ENCODE data around the gene HFE. TPM values are rescaled to one million over a fixed set of nuclear protein-coding genes. Genes with fewer than 3 reads are reported as not detected.

The HFE gene, protein sequence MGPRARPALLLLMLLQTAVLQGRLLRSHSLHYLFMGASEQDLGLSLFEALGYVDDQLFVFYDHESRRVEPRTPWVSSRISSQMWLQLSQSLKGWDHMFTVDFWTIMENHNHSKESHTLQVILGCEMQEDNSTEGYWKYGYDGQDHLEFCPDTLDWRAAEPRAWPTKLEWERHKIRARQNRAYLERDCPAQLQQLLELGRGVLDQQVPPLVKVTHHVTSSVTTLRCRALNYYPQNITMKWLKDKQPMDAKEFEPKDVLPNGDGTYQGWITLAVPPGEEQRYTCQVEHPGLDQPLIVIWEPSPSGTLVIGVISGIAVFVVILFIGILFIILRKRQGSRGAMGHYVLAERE
- 10 to 100 TPM in 5 of 6 experiments, 1 to 10 TPM in 1; 8.9 to 20.7 (median 15.8) TPM for total RNA-seq
- long read RNA-seq, result 0 reads

GRCh38 chr6:26087284-26088115 is at the start of gene HFE:
TSS of gene HFE (plus strand) at chr6:26087429. CDS start at chr6:26087441, 12 bp downstream.
- intact Hi-C loops (cut with DNase I), result no loop called here
- TF ChIP-seq POLR2A (IDR thresholded peaks at IDR 0.05) (peak; percentile 40), CTCF (IDR thresholded peaks at IDR 0.05) (peak in 1 of 4 donors; percentile 9)
- 0% methylated on average over 27 of the region's 41 CpGs for WGBS (ENCODE audit: insufficient coverage, low coverage, low lambda C conversion rate, missing lambda C conversion rate)

DNA sequence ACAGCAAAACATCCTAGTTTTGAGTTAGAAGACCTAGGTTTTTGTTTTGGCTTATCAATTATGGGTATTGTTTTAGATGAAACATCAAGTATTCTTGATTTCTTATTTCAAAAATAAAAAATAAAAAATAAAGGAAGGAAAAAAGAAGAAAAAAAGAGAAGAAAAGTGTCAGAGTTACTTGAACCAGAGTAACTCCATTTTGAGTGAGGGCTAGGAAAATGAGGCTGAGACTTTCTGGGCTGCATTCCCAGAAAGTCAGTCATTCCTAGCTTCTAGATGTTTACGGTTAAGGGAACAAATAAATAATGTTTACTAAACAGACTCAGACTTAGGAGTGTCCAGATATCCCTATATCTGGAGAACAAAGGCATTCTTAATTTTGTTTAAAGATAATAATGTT is 45.3 kb upstream of the HFE start:
- no peak overlapping the region for H3K27ac ChIP-seq
- H3K27me3 ChIP-seq, result no peaks in the 10 kb centered on the region
- DNase-seq (no peak), ATAC-seq (no peak)
- H3K36me3 ChIP-seq, result no peaks in the 10 kb centered on the region
- intact Hi-C loops (cut with DNase I), result no loop called here
- H3K9me3 ChIP-seq, result no peaks in the 10 kb centered on the region
- no peak for TF ChIP-seq CTCF (IDR thresholded peaks at IDR 0.05)
- TF ChIP-seq POLR2A (IDR thresholded peaks at IDR 0.05), result no peak
- peaks cover 0 to 11% (median 0%) of the 10 kb centered on the region in 4 donors for H3K4me1 ChIP-seq
- H3K4me3 ChIP-seq, result no peak overlapping the region
- 75% methylated on average over 1 of the region's 1 CpG for WGBS (ENCODE audit: insufficient coverage, low coverage, low lambda C conversion rate, missing lambda C conversion rate)

More at GRCh38 chr6:26087284-26088115, at the start of gene HFE:
- Histone ChIP-seq H3K9me3 (no peaks in the 10 kb centered on the region), H3K27me3 (no peaks in the 10 kb centered on the region), H3K4me1 (peaks cover 0 to 11% (median 8%) of the 10 kb centered on the region in 4 donors), H3K4me3 (peak within 1 kb of the TSS; percentile 44 to 82 (median 82)), H3K27ac (peak within 1 kb of the TSS; percentile 85 to 95 (median 87)), H3K36me3 (no peaks in the 10 kb centered on the region)
- DNase-seq (peak; percentile 65 to 78 (median 71)), ATAC-seq (peak; percentile 82 to 86 (median 84))

GRCh38 chr6:26043384-26044139 is 43.7 kb upstream of the HFE start:
- Histone ChIP-seq H3K27ac (peak overlapping the region; percentile 89 to 93 (median 92)), H3K27me3 (no peaks in the 10 kb centered on the region), H3K4me1 (peaks cover 0 to 11% (median 0%) of the 10 kb centered on the region in 4 donors), H3K4me3 (peak overlapping the region; percentile 28 to 58 (median 49)), H3K36me3 (no peaks in the 10 kb centered on the region), H3K9me3 (no peaks in the 10 kb centered on the region)
- TF ChIP-seq POLR2A (IDR thresholded peaks at IDR 0.05) (peak; percentile 99), CTCF (IDR thresholded peaks at IDR 0.05) (no peak)
- under 1% methylated on average over 20 of the region's 32 CpGs for WGBS (ENCODE audit: insufficient coverage, low coverage, low lambda C conversion rate, missing lambda C conversion rate)
- DNase-seq (peak; percentile 29 to 77 (median 69)), ATAC-seq (peak; percentile 78 to 92 (median 78))
- intact Hi-C loops (cut with DNase I), result no loop called here

Data from right lobe of liver (tissue), 6 donors.